Measurements from ENCODE around the gene USP9X.
"Not testable (repeated sequence)": the region's sequence is repeated elsewhere in the genome, so short reads cannot be mapped to it uniquely, and the experiment has no call there.

The USP9X gene

DNA sequence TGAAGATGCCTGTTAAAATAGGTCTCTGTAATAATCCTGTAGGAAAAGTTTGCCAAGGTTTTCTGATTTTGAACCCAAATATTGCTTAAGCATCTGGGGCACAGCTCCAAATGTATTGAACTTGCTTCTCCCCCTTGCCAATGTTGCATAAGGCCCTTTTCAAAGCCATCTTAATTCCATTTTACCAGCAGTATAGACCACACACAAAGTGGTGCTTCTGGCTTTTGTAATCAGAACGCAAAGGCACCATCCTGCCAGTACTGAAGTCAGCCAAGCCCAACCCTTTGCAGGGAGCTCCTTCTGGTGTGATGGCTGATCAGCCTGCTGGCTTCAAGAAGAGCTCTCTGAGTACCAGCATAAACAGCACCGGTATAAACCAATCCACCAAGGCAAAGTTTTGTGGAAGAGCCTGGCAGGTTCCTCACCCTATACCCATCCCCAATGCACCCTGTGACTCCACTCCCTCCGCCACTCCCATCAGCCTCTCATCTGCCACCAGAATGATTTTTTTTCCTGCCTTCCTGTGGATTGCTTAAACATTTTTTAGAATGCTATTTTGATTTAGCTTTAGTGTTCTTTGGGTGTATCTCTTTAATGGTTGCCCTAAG lies 39.2 kb upstream of the USP9X start:
- TF ChIP-seq, protein P1, sequence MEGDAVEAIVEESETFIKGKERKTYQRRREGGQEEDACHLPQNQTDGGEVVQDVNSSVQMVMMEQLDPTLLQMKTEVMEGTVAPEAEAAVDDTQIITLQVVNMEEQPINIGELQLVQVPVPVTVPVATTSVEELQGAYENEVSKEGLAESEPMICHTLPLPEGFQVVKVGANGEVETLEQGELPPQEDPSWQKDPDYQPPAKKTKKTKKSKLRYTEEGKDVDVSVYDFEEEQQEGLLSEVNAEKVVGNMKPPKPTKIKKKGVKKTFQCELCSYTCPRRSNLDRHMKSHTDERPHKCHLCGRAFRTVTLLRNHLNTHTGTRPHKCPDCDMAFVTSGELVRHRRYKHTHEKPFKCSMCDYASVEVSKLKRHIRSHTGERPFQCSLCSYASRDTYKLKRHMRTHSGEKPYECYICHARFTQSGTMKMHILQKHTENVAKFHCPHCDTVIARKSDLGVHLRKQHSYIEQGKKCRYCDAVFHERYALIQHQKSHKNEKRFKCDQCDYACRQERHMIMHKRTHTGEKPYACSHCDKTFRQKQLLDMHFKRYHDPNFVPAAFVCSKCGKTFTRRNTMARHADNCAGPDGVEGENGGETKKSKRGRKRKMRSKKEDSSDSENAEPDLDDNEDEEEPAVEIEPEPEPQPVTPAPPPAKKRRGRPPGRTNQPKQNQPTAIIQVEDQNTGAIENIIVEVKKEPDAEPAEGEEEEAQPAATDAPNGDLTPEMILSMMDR (IDR thresholded peaks at IDR 0.05): no peak
- H3K4me3 ChIP-seq (ENCODE audit: low read depth in 1 of 2, low read length in 1 of 2): no peak overlapping the region

GRCh38 chrX:41047878-41048534 lies 37.2 kb upstream of the USP9X start:
- Histone ChIP-seq H3K27me3 (no peaks in the 10 kb centered on the region), H3K4me3 (ENCODE audit: low read depth in 1 of 2, low read length in 1 of 2) (no peak overlapping the region), H3K36me3 (no peaks in the 10 kb centered on the region), H3K9me3 (no peaks in the 10 kb centered on the region), H3K27ac (no peak overlapping the region), H3K4me1 (ENCODE audit: control insufficient read depth in 1 of 2, insufficient read depth in 1 of 2, low read depth in 1 of 2, low read length in 1 of 2) (no peaks in the 10 kb centered on the region)
- TF ChIP-seq, protein P1 (IDR thresholded peaks at IDR 0.05): no peak

More for the DNA sequence above, 39.2 kb upstream of the USP9X start:
- H3K9me3 ChIP-seq: no peaks in the 10 kb centered on the region
- no peaks in the 10 kb centered on the region for H3K36me3 ChIP-seq
- no peak overlapping the region for H3K27ac ChIP-seq
- no peaks in the 10 kb centered on the region for H3K27me3 ChIP-seq
- no peaks in the 10 kb centered on the region for H3K4me1 ChIP-seq (ENCODE audit: control insufficient read depth in 1 of 2, insufficient read depth in 1 of 2, low read depth in 1 of 2, low read length in 1 of 2)

DNA sequence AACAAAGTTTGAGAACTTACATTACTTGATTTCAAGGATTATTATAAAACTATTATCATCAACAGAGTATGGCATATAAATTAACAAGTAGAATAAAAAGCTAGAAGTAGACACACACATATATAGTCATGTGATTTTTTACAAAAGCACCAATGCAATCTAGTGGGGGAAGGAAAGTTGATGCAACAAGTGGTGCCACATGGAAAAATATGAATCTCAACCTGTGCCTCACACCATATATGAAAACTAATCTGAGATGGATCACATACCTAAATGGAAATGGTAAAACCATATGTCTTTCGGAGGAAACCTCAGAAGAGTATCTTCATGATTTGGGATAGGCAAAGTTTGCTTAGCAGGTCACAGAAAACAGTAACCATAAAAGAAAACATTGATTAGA lies 34.9 kb upstream of the USP9X start:
- TF ChIP-seq, protein P1 (IDR thresholded peaks at IDR 0.05): no peak
- Histone ChIP-seq H3K4me1 (ENCODE audit: control insufficient read depth in 1 of 2, insufficient read depth in 1 of 2, low read depth in 1 of 2, low read length in 1 of 2) (no peaks in the 10 kb centered on the region), H3K9me3 (no peaks in the 10 kb centered on the region), H3K27ac (no peak overlapping the region), H3K27me3 (no peaks in the 10 kb centered on the region), H3K36me3 (no peaks in the 10 kb centered on the region), H3K4me3 (ENCODE audit: low read depth in 1 of 2, low read length in 1 of 2) (no peak overlapping the region)

DNA sequence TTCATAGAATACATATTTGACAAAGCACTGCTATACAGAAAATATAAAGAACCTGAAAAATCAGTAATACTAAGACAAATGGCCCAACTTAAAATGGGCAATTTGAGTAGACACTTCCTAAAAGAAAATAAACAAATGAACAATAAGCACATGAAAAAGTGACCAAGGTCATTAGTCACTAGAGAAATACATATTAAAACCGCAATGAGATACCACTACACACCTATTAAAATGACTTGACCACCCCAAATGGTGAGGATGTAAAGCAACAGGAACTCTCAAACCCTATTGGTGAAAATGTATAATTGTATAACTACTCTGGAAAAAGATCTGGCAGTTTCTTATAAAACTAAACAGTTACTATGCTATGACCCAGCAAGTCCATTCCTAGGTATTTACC lies 34.0 kb upstream of the USP9X start:
- Histone ChIP-seq H3K4me1 (ENCODE audit: control insufficient read depth in 1 of 2, insufficient read depth in 1 of 2, low read depth in 1 of 2, low read length in 1 of 2) (no peaks in the 10 kb centered on the region), H3K27me3 (no peaks in the 10 kb centered on the region), H3K4me3 (ENCODE audit: low read depth in 1 of 2, low read length in 1 of 2) (no peak overlapping the region), H3K36me3 (no peaks in the 10 kb centered on the region), H3K27ac (no peak overlapping the region), H3K9me3 (no peaks in the 10 kb centered on the region)
- TF ChIP-seq, protein P1 (IDR thresholded peaks at IDR 0.05): no peak

- Histone ChIP-seq H3K4me1 (ENCODE audit: control insufficient read depth in 1 of 2, insufficient read depth in 1 of 2, low read depth in 1 of 2, low read length in 1 of 2) (no peaks in the 10 kb centered on the region), H3K27me3 (no peaks in the 10 kb centered on the region), H3K9me3 (no peaks in the 10 kb centered on the region), H3K36me3 (no peaks in the 10 kb centered on the region), H3K27ac (no peak overlapping the region), H3K4me3 (ENCODE audit: low read depth in 1 of 2, low read length in 1 of 2) (no peak overlapping the region)
- TF ChIP-seq, protein P1 (IDR thresholded peaks at IDR 0.05): no peak
Observed at GRCh38 chrX:41055740-41056139, 29.5 kb upstream of the USP9X start.

DNA sequence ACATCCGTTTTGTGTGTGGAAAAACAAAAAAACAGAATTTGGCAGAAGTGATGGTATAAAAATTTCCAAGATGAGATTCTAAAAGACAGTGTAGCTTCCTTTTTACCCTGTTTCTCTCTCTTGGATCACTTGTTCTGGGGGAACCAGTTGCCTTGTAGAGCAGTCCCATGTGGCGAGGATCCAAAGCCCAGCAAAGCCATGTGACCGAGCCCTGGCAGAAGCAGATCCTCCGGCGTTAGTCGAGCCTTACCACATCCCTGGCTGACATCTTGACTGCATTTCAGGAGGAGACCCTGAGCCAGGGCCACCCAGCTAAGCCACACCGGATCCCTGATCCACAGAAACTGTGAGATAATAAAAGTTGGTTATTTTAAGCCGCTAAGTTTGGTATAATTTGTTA lies 22.0 kb upstream of the USP9X start:
- H3K27ac ChIP-seq; H3K4me1 ChIP-seq (ENCODE audit: control insufficient read depth in 1 of 2, insufficient read depth in 1 of 2, low read depth in 1 of 2, low read length in 1 of 2); H3K36me3 ChIP-seq; H3K9me3 ChIP-seq; H3K4me3 ChIP-seq (ENCODE audit: low read depth in 1 of 2, low read length in 1 of 2); H3K27me3 ChIP-seq: not testable (repeated sequence)

All from neutrophil (primary cell).